8988T (cell line): ENCODE data around the gene CSK.
A peak's percentile ranks its signal among the peaks of the same experiment; 100 is the strongest.
"Not testable (repeated sequence)": the region's sequence is repeated elsewhere in the genome, so short reads cannot be mapped to it uniquely, and the experiment has no call there.

ENCODE experiments used
- DNase-seq: peaks from one replicate; pipeline ENCODE4 v3.0.0; 2011

The CSK gene

DNA sequence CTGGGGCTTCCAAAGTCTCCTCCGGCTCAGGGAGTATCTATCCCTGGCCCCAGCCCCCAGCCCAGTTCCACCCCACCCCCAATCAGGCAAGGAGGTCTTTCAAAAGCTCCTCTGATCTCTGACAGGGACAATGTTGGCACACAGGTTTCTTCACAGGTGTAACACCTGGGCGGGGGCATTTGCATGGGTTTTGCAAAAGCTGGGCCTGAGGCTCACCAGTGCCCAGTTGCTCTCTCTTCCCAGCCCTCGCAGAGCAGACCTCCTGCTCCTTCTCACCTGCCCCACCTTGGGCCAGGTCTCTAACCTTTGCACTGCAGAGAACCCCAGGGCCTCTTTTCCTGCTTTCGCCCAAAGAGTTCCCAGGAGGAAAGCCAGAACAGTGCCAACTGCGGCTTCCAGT lies 8.6 kb upstream of the CSK start:
- no peak for DNase-seq

GRCh38 chr15:74773731-74774252 lies 8.1 kb upstream of the CSK start:
- DNase-seq, result no peak

DNA sequence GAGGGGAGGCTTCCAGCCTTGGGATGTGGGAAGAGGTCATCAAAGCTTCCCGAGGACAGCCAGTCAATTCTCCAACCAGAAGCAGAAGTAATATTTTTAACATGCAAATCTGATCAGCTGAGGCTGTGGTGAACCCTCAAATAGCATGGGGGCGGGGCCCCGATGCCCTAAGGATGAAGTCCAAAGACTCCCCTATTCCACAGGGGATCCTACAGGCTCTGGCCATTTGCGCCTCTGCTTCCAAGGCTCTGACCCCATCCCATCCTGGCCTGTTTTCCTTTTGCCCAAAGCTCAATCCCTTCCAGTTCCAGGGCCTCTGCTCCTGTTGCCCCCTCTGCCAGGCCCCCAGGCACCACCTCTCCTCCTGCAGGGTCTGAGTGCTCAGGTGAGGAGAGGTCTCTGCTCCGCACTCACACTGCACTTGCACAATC lies 6.7 kb upstream of the CSK start:
- DNase-seq, result no peak

DNA sequence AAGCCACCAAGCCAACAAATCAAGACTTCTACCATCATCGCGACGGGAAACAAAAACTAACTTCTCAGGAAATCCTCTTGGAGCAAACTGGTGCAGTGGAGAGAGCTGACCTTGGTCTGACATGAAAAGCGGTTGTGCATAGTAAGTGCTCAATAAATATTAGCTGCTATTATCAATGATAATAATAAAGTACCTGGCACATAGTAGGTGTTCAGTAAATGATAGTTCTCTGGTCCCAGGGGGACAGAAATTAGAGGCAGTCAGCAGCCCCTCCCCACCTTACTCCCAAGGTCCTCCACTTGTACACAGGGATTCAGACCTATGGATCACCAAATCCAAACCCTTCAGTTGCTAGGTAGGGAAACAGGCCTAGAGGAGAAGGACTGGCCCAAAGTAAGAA lies 6.0 kb upstream of the CSK start:
- DNase-seq, result no peak

DNA sequence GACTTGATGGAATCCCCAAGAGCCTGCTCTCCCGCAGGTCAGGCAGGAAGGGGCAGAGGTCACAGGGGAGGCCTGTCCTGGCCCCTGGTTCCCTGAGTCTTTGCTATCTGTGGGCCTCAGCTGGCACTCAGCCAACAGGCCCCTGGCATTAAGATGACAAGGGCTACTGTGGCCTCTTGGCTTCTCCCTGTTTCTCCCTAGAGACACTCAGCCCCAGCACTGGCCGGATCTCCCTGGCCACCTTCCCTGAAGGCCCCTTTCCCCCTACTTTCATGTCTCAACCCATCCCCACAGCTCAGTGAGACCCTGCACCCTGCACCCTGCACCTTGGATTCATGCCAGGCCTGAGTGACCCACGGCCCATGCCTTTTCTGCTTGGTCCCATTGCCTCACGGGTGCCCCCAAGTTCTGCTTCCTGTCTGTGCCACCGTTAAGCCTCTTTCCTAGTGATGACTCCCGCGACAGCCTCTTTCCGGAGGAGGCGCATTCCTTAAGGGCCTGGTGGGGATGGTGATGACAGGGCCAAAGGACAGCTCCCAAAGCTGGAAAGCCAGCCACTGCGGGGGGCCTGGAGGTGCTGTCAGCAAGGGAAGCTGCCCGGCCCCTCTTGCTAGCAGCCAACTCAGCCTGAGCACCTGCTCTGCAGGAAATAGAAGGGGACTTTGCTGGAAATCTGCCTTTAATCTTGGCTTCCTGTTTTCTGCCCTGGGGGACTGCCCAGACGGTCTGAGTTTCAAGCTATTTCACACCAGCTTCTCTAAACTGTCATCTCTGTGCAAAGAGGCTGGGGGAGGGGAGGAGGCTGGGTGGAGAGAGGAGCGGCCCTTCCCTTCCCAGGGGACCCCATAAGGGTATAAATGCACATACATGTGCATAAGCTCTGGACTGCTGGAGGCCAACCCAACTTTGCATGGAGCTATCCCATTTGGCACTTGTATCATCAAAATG lies 4.8 kb upstream of the CSK start:
- DNase-seq, result no peak

GRCh38 chr15:74777769-74778598 lies 3.9 kb upstream of the CSK start:
- DNase-seq, result no peak

- no peak for DNase-seq
Observed at GRCh38 chr15:74778599-74778970, 3.3 kb upstream of the CSK start.

GRCh38 chr15:74779162-74779648 lies 2.7 kb upstream of the CSK start:
- DNase-seq, result no peak

DNA sequence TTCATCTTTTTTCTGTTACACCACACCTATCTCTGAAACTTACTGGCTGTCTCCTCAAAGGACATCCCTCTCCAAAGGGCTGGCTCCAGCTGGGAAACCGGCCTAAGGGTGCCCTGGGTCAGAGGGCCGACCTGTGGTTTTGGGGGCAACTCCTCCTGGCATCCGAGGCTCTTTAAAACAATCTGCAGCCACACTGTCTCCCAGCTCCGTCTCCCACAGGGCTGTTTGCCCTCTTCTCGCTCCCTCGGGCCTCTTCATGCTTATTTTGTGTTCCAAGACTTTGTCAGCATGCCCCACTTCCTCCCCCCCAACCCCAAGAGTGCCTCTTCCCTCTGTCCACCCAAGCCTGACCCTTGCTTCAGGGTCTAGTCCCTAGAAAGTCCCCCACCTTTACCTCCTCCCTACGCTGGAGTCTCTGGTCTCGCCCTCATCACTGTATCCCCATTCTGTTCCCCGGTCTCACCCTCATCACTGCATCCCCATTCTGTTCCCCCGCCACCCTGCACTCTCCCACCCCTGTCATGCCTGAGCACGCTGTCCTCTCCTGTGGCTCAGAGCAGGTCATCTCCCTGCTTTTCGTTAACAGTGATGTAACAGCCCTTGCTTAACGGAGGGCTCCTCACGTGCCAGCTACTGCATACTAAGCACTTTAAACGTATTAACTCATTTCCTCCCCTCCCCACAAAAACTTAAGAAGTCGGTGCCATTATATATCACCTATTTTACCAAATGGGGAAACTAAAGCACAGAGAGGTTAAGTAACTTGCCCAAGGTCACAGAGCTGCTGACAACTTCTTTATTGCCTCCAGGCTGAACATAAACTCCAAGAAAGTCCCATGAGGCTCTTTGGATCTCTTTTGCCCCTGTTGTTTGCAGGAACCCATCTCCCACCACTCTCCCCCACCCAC lies 1.1 kb upstream of the CSK start:
- DNase-seq, result no peak

- no peak for DNase-seq
Observed at GRCh38 chr15:74782259-74783071, 585 bp downstream of the CSK start.

- no peak for DNase-seq
Observed at GRCh38 chr15:74783072-74783807, 1.4 kb downstream of the CSK start.

DNA sequence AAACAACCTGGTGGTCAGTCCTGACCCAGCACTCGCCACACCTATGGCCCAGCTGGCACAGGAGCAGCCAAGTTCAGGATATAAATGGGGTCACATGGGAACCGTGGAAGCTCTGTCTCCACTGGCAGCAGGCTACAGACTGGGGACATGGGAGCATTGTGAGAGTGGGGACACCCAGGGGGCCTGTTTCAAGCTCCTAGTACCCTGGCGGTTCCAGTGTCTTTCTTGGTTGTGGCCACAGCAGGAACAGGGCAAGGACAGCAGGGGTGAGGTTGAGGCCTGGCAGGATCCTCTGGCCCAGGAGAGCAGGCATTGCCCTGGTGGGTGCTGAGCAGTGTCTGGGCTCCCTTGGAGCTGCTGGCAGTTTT lies 1.9 kb downstream of the CSK start:
- no peak for DNase-seq

DNA sequence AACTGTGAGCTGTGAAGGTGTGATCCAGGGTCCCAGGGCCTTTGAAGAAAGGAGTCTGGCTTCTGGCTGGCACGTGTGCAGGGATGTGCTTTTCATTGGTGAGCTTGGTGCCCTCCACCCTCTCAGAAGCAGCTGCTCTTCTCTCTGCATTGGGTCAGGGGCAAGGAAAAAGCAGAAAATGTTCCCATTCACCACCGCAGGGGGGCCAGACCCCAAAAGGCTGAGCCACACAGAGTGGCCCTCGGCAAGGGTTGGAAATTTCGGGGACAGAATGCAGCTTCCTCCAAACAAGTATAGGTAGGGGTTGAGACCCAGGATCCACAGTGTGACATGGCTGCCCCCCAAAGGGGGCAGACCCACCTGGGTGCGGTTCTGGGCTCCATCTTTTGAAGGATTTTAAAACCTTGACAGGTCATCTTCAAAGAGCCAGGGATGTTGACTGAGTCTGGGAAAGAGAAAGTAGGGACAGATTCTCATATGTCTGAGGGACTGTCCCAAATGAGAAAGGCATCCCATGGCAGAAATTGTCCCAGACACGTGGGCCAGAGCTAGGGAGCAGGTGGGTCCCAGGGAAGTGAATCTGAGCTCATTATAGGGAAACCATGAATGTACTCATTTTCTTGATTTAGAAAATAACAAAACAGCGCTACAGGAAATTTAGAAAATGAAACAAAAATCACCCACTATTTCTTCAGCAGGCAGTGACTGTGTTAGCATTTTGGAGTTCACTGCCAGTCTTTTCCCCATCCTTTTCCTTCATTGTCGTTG lies 2.7 kb downstream of the CSK start:
- no peak for DNase-seq

GRCh38 chr15:74785194-74786032 lies 3.5 kb downstream of the CSK start:
- no peak for DNase-seq

GRCh38 chr15:74786081-74786480 lies 4.2 kb downstream of the CSK start:
- not testable (repeated sequence) for DNase-seq

- no peak for DNase-seq
Observed at GRCh38 chr15:74786551-74787165, 4.8 kb downstream of the CSK start.

DNA sequence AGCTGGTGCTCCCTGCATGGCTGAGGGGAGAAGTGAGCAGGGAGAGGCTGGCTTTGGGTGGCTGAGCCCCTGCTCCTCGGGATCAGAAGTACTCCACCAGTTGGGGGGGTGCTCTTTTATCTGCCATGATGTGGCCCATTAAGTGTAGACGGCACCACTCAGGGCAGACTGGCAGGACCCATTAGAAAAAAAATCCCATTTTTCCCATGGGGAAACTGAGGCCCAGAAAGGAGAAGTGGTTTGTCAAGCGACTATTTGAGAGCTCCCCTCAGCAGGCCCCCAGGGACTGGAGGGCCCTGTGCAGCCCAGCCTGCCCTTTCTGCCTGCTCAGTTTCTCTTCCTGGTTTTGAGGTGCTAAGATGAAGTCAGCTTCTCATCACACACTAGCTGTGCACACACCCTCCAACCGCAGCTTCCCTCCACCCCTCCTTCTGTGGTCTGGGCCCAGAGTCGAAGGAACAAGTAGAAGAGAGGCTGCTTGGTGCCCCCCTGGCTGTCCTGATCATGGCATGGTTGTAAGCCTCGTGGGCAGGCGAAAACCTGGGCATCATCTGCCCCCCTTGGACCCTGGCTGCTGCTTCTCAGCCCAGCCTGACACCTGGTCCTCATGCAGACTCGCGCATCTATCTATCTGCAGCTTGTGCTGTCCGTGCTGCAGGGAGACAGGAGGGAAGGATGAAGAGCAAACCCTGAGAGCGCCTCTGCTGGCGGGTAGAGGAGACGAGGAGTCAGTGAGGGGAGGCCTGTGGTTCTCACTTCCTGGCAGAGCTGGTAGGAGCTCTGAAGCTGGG lies 5.6 kb downstream of the CSK start:
- DNase-seq, result peak; percentile 75
